ENCODE data around the gene PGBD2. TPM values are rescaled to one million over a fixed set of nuclear protein-coding genes. Genes with fewer than 3 reads are reported as not detected.
"Not testable (repeated sequence)": the region's sequence is repeated elsewhere in the genome, so short reads cannot be mapped to it uniquely, and the experiment has no call there.

Gene PGBD2
- polyA plus RNA-seq, 1 donor (not counting 4 experiments of a cell fraction or from before 2014, with no cell fraction given): 5.1 TPM

DNA sequence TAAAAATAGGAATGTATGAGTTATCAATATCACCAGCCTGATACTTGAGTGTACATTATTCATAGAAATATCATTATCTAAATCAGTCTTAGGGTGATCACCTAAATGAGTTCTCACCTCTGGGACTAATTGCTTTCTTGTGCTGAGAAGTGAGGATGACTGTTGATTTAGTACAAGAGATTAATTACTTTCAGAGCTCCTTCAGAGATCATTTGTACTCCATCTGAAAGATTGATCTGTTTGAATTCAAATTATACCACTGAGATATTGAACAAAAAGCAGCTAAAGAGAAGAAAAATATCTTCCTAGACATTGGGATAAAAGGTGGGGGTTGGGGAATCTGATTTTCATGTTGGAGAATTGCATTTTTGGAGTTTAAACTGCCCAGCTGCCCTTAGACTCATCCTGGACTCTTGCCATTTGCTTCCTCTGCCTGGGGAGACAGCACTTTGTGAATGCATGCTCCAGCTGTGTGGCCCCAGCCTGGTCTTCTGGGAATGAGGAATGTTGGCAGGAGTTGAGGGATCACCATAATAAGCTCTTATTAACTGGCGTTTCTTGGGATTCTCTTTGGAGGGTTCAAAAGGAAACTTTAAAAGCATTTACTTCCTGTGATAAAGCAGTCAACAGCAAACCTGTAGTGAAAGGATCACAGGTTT is 19.7 kb upstream of the PGBD2 start:
- no peaks in the 10 kb centered on the region for H3K79me2 ChIP-seq (ENCODE audit: control insufficient read depth, insufficient read depth, low read length)
- TF ChIP-seq EZH2 (IDR thresholded peaks at IDR 0.05; ENCODE audit: low read length): no peak
- TF ChIP-seq, protein P1, sequence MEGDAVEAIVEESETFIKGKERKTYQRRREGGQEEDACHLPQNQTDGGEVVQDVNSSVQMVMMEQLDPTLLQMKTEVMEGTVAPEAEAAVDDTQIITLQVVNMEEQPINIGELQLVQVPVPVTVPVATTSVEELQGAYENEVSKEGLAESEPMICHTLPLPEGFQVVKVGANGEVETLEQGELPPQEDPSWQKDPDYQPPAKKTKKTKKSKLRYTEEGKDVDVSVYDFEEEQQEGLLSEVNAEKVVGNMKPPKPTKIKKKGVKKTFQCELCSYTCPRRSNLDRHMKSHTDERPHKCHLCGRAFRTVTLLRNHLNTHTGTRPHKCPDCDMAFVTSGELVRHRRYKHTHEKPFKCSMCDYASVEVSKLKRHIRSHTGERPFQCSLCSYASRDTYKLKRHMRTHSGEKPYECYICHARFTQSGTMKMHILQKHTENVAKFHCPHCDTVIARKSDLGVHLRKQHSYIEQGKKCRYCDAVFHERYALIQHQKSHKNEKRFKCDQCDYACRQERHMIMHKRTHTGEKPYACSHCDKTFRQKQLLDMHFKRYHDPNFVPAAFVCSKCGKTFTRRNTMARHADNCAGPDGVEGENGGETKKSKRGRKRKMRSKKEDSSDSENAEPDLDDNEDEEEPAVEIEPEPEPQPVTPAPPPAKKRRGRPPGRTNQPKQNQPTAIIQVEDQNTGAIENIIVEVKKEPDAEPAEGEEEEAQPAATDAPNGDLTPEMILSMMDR (optimal IDR thresholded peaks at IDR 0.05 in 1 of 3, IDR thresholded peaks at IDR 0.05 in 1 of 3, conservative IDR thresholded peaks at IDR 0.05 in 1 of 3; ENCODE audit: extremely low read depth in 1 of 3, insufficient read depth in 2 of 3, low read length in 3 of 3): no peak
- H3K9me3 ChIP-seq (ENCODE audit: control insufficient read depth, low read depth, low read length): no peaks in the 10 kb centered on the region
- H3K4me3 ChIP-seq (ENCODE audit: control insufficient read depth in 2 of 3, extremely low read depth in 1 of 3, insufficient read depth in 2 of 3, low read depth in 1 of 3, low read length in 3 of 3): no peak overlapping the region
- dilution Hi-C loops (cut with MboI; ENCODE audit: extremely low pct_ligation_motif_present, low sequenced_read_pairs): no loop called here
- no peak overlapping the region for H3K27ac ChIP-seq (ENCODE audit: control insufficient read depth, insufficient read depth, low read length)
- H3K9me1 ChIP-seq (ENCODE audit: control insufficient read depth, extremely low read depth, insufficient read depth, low read length): no peaks in the 10 kb centered on the region
- H2AFZ ChIP-seq (ENCODE audit: control insufficient read depth, low read length): no peak overlapping the region
- FAIRE-seq (no peak), DNase-seq (ENCODE audit: low read depth, low spot score) (no peak)
- no peak overlapping the region for H3K4me2 ChIP-seq (ENCODE audit: control insufficient read depth, extremely low read depth, insufficient read depth, low read depth, low read length)
- H3K27me3 ChIP-seq (ENCODE audit: control insufficient read depth, extremely low read depth, insufficient read depth, low read length): no peaks in the 10 kb centered on the region
- H3K36me3 ChIP-seq (ENCODE audit: control insufficient read depth in 2 of 2, extremely low read depth in 1 of 2, insufficient read depth in 2 of 2, low read length in 2 of 2): no peaks in the 10 kb centered on the region
- H3K9ac ChIP-seq (ENCODE audit: control insufficient read depth, extremely low read depth, insufficient read depth, low read length): no peak overlapping the region
- no peaks in the 10 kb centered on the region for H3K4me1 ChIP-seq (ENCODE audit: control insufficient read depth, extremely low read depth, insufficient read depth, low read length)
- H4K20me1 ChIP-seq (ENCODE audit: control insufficient read depth, extremely low read depth, insufficient read depth, low read length): no peaks in the 10 kb centered on the region

DNA sequence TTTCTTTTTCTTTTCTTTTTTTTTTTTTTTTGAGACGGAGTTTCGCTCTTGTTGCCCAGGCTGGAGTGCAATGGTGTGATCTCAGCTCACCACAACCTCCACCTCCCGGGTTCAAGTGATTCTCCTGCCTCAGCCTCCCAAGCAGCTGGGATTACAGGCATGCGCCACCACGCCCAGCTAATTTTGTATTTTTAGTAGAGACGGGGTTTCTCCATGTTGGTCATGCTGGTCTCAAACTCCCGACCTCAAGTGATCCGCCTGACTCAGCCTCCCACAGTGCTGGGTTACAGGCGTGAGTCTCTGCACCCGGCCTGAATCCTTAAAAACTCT is 16.2 kb upstream of the PGBD2 start:
- H3K27ac ChIP-seq (ENCODE audit: control insufficient read depth, insufficient read depth, low read length); H3K27me3 ChIP-seq (ENCODE audit: control insufficient read depth, extremely low read depth, insufficient read depth, low read length); dilution Hi-C loops (cut with MboI; ENCODE audit: extremely low pct_ligation_motif_present, low sequenced_read_pairs); H3K79me2 ChIP-seq (ENCODE audit: control insufficient read depth, insufficient read depth, low read length); DNase-seq (ENCODE audit: low read depth, low spot score); H4K20me1 ChIP-seq (ENCODE audit: control insufficient read depth, extremely low read depth, insufficient read depth, low read length); H2AFZ ChIP-seq (ENCODE audit: control insufficient read depth, low read length); H3K9ac ChIP-seq (ENCODE audit: control insufficient read depth, extremely low read depth, insufficient read depth, low read length); H3K4me1 ChIP-seq (ENCODE audit: control insufficient read depth, extremely low read depth, insufficient read depth, low read length); H3K9me1 ChIP-seq (ENCODE audit: control insufficient read depth, extremely low read depth, insufficient read depth, low read length); H3K4me2 ChIP-seq (ENCODE audit: control insufficient read depth, extremely low read depth, insufficient read depth, low read depth, low read length); FAIRE-seq; H3K4me3 ChIP-seq (ENCODE audit: control insufficient read depth in 2 of 3, extremely low read depth in 1 of 3, insufficient read depth in 2 of 3, low read depth in 1 of 3, low read length in 3 of 3); H3K9me3 ChIP-seq (ENCODE audit: control insufficient read depth, low read depth, low read length); H3K36me3 ChIP-seq (ENCODE audit: control insufficient read depth in 2 of 2, extremely low read depth in 1 of 2, insufficient read depth in 2 of 2, low read length in 2 of 2): not testable (repeated sequence)

Data from keratinocyte (primary cell).